Aorta (tissue), 5 donors: Measurements from ENCODE around the gene NHERF2. TPM values are rescaled to one million over a fixed set of nuclear protein-coding genes. Genes with fewer than 3 reads are reported as not detected.
A peak's percentile ranks its signal among the peaks of the same experiment; 100 is the strongest.

ENCODE experiments used
- ATAC-seq: fragments of 200-7000 bp; cut with Tn5 transposase; one replicate; pipeline ENCODE4 v1.9.1; 2022; ENCODE audit warnings: moderate library complexity; ENCODE audit not compliant: low FRiP score
- DNase-seq, 2 donors: peaks; one replicate each; pipeline ENCODE4 v3.0.0-alpha.2; 2020
- H3K27ac ChIP-seq, 2 donors: one replicate each; pipeline ENCODE4 v1.5.1; 2013; ENCODE audit warnings: low read length in 2 of 2, mild to moderate bottlenecking in 2 of 2, moderate library complexity in 2 of 2, control low read depth in 1 of 2, inconsistent platforms in 1 of 2, low read depth in 1 of 2
- H3K27me3 ChIP-seq, 2 donors: one replicate each; pipeline ENCODE4 v1.6.1; 2013; ENCODE audit warnings: control low read depth in 1 of 2, low read length in 1 of 2, mild to moderate bottlenecking in 1 of 2, moderate library complexity in 1 of 2; ENCODE audit not compliant: insufficient read depth in 2 of 2, control insufficient read depth in 1 of 2
- H3K36me3 ChIP-seq, 2 donors: one replicate each; pipeline ENCODE4 v1.6.1; 2013; ENCODE audit warnings: control low read depth in 1 of 2, low read length in 1 of 2, mild to moderate bottlenecking in 1 of 2; ENCODE audit not compliant: insufficient read depth in 2 of 2, control insufficient read depth in 1 of 2
- H3K4me1 ChIP-seq, 2 donors: one replicate each; pipeline ENCODE4 v1.6.1; 2013; ENCODE audit warnings: low read length in 2 of 2, control low read depth in 1 of 2, mild to moderate bottlenecking in 1 of 2, moderate library complexity in 1 of 2; ENCODE audit not compliant: insufficient read depth in 2 of 2, control insufficient read depth in 1 of 2
- H3K4me3 ChIP-seq, 2 donors: one replicate each; pipeline ENCODE4 v1.5.1; 2013; ENCODE audit warnings: low read length in 2 of 2, control low read depth in 1 of 2, mild to moderate bottlenecking in 1 of 2
- H3K9me3 ChIP-seq: one replicate; pipeline ENCODE4 v1.6.1; 2013; ENCODE audit warnings: mild to moderate bottlenecking, low read length; ENCODE audit not compliant: control insufficient read depth
- WGBS, 2 donors: extraction: QIAGEN DNeasy Blood & Tissue Kit; methylation state at CpG; one replicate each; pipeline ENCODE4 v1.1.7; 2013; 5-methylcytosine and 5-hydroxymethylcytosine counted together
- intact Hi-C, 2 donors: fragments of 100-400 bp; cut with DNase I; formaldehyde crosslinking; loops; one replicate each; pipeline versions ENCODE4 v1.14.2 to v1.15.0; 2022
- polyA plus RNA-seq, 2 donors: library from polyadenylated mRNA; stranded (reverse); fragments of 200-250 nt; gene quantifications; one replicate each; pipeline ENCODE4 v1.2.3, GENCODE V29; 2013
- total RNA-seq, 2 donors: library from RNA; stranded (reverse); fragmentation: NEBNext Ultra II Directional; extraction: Animal tissue kit (Norgen Biotek cat#: 25700); gene quantifications; one replicate each; pipeline ENCODE4 v1.2.1, GENCODE V29; 2021
- donor health status: healthy with polysubstance abuse.
- donor health status: Bipolar disorder and iron deficiency.
- donor health status: DM: no; HTN: no; CAD: no.
- donor health status: DM: no; HTN: no; CAD: no.
- donor health status: DM: yes; HTN: yes; CAD: no.

NHERF2 gene
- total and polyA plus RNA-seq, 4 donors, result 81.8 to 133 (median 114) TPM

DNA sequence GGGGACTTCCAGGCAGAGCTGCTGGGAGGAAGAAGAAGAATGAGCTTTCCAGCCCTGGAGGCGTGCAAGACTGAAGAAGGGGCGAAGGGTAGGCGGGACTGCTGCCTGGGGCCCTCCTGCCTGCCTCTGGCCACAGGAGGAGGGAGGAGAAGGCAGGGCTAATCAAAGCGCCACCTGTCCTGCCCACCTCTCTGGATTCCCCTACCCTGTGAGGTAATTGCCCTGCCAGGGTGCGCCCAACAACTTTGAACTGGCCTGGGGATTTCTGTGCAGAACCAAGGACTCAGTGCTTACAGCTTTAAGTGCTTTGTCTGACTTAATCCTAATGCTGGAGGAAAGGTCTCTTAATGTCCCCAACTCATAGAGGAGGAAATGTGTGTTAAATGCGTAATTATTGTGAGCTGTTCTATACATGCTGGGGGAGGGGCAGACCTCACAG, 45.3 kb upstream of the NHERF2 start, which contains the start of gene NOXO1:
Gene NOXO1, minus strand, starts transcription at position 72 of the 439 bp plus-strand sequence. CDS start 290 bp downstream, outside the sequence.
- DNase-seq (no peak), ATAC-seq (no peak)
- Histone ChIP-seq H3K36me3 (peaks cover 0 to 16% of the 10 kb centered on the region in 2 donors), H3K4me3 (no peak within 1 kb of the TSS), H3K4me1 (peaks cover 0 to 1% of the 10 kb centered on the region in 2 donors), H3K27ac (no peak within 1 kb of the TSS), H3K27me3 (peaks cover 0 to 2% of the 10 kb centered on the region in 2 donors), H3K9me3 (no peaks in the 10 kb centered on the region)
- intact Hi-C loops, result no loop called here
- 28 to 32% methylated on average over 6 of the region's 6 CpGs for WGBS, 2 donors

DNA sequence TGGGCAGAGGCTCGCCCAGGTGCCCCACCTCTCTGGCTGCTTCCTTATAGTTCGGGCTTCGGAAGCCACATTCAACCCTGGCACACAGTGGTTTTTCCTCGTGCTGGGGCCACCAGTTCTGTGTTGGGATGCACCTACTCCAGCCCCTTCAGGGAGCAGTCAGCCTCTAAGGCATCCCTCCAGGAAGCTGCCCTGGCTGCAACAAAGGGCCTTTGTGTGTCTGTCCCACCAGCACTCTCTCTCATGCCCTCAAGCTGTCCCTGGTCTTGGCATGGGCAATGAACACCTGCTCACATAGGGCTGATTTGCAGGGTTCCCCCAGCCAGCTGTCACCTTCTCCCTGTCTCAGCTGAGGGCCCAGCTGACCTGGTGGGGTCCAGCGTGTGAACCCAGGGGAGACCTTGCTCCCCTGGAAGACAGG, 44.7 kb upstream of the NHERF2 start:
- DNase-seq (no peak), ATAC-seq (no peak)
- no peak overlapping the region for H3K4me3 ChIP-seq
- WGBS, 2 donors, result 57 to 59% methylated on average over 5 of the region's 5 CpGs
- H3K4me1 ChIP-seq, result peaks cover 0 to 1% of the 10 kb centered on the region in 2 donors
- no peak overlapping the region for H3K27ac ChIP-seq
- intact Hi-C loops, result no loop called here
- no peaks in the 10 kb centered on the region for H3K9me3 ChIP-seq
- H3K36me3 ChIP-seq, result peaks cover 0 to 11% of the 10 kb centered on the region in 2 donors
- H3K27me3 ChIP-seq, result peaks cover 0 to 2% of the 10 kb centered on the region in 2 donors

DNA sequence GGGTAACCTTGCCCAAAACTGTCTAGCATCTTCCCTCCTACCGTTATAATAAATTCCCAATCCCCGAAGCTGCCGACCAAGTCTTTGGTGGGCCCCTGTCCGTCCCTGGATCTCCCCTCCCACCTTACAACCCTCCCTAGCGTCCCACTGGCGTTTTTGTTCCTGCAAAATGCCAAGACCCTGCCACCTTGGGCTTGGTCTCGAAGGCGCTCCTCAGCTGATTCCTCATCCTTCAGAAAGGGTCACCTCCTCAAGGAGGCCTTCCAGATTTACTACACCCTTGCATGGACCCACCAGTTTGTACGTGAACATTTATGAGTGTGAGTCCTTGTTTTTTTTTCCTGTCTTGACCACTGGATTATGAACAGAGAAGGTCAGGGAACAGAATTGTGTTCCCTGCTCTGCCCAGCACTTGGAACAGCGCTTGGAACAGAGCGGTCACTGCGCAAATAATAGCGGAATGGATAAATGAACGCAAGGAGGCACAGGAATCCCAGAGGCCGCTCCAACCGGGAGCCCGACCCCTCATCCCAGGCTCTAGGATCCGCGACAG, 43.6 kb upstream of the NHERF2 start:
- peaks cover 0 to 2% of the 10 kb centered on the region in 2 donors for H3K27me3 ChIP-seq
- WGBS, 2 donors, result 22 to 24% methylated on average over 19 of the region's 19 CpGs
- H3K4me3 ChIP-seq, result peak overlapping the region in 1 of 2 donors; percentile 1
- no peak overlapping the region for H3K27ac ChIP-seq
- peaks cover 0 to 4% of the 10 kb centered on the region in 2 donors for H3K36me3 ChIP-seq
- ATAC-seq (no peak), DNase-seq (no peak)
- intact Hi-C loops, result no loop called here
- peaks cover 0 to 1% of the 10 kb centered on the region in 2 donors for H3K4me1 ChIP-seq
- no peaks in the 10 kb centered on the region for H3K9me3 ChIP-seq

DNA sequence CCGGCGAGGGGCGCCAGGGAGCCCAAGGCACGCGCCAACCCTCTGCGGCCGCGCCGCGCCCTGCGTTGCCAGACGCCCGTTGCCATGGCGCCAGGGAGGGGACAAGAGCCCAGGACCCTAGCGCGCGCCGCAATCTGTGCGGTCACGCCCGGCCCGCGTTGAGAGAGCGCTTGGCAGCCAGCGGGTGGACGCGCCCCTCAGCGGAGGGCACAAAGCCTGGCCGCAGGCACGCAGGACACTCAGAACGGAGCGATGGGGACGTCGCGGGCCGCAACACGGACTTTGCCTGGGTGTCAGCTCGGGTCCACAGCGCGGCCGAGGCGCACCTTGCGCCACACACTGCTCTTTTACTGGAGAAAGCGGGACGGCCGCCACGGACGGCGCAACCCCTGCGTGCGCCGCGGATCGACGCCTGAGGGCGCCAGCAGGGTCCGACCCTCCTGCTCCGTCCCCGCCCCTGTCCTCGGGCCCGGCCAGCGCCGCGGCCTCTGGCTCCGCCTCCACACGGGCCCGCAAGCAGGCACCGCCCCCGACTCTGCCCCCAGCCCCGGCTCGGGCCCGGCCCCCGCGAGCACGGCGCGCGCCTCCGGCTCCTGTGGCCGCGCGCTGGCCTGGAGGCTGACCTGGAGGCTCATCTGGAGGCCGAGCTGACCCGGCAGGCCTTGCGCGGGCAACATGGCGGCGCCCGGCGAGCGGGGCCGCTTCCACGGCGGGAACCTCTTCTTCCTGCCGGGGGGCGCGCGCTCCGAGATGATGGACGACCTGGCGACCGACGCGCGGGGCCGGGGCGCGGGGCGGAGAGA, 43.0 kb upstream of the NHERF2 start, which contains the start of gene GFER:
Gene GFER, plus strand, starts transcription at position 650 of the 803 bp plus-strand sequence. Its CDS starts 26 bp downstream, at position 676.
- H3K9me3 ChIP-seq, result no peaks in the 10 kb centered on the region
- no peaks in the 10 kb centered on the region for H3K36me3 ChIP-seq
- ATAC-seq (peak; percentile 95), DNase-seq (peak; percentile 95 to 96)
- peak within 1 kb of the TSS; percentile 39 to 78 for H3K4me3 ChIP-seq
- peaks cover 0 to 2% of the 10 kb centered on the region in 2 donors for H3K27me3 ChIP-seq
- 0% methylated on average over 86 to 109 of the region's 109 CpGs for WGBS, 2 donors
- intact Hi-C loops, result no loop called here
- H3K27ac ChIP-seq, result peak within 1 kb of the TSS in 1 of 2 donors; percentile 0
- peaks cover 0 to 1% of the 10 kb centered on the region in 2 donors for H3K4me1 ChIP-seq

DNA sequence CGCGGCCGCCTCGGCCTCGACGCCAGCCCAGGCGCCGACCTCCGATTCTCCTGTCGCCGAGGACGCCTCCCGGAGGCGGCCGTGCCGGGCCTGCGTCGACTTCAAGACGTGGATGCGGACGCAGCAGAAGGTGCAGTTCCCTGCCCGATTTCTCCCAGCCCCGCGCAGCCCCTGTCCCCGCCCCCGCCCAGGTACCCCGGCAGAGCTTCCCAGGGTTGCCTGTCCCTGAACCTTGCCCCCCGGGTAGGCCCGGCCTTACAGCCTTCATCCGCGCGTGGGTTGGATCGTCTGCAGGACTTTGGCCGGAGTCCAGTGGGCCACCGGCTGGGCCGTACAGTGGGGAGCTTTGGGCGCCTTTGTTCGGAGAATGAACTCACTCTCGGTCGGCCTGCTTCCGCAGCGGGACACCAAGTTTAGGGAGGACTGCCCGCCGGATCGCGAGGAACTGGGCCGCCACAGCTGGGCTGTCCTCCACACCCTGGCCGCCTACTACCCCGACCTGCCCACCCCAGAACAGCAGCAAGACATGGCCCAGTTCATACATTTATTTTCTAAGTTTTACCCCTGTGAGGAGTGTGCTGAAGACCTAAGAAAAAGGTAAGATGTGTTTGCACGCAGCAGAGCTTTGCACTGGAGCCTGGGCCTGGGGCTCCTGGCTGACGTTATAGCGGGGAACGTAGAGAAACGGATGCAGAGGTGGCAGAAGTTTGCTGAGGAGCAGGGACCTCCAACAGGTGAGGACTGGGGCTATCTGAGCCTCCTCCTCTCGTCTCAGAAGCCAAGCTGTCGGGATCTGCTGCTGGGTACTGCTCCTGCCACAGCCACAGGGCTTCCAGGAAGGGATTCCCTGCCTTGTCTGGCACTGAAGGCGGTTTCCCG, 42.1 kb upstream of the NHERF2 start:
- Histone ChIP-seq H3K27me3 (no peaks in the 10 kb centered on the region), H3K4me3 (peak overlapping the region; percentile 39 to 78), H3K4me1 (peaks cover 0 to 1% of the 10 kb centered on the region in 2 donors), H3K9me3 (no peaks in the 10 kb centered on the region), H3K36me3 (no peaks in the 10 kb centered on the region), H3K27ac (no peak overlapping the region)
- intact Hi-C loops, result no loop called here
- 11% methylated on average over 53 to 58 of the region's 58 CpGs for WGBS, 2 donors
- DNase-seq (no peak), ATAC-seq (no peak)

DNA sequence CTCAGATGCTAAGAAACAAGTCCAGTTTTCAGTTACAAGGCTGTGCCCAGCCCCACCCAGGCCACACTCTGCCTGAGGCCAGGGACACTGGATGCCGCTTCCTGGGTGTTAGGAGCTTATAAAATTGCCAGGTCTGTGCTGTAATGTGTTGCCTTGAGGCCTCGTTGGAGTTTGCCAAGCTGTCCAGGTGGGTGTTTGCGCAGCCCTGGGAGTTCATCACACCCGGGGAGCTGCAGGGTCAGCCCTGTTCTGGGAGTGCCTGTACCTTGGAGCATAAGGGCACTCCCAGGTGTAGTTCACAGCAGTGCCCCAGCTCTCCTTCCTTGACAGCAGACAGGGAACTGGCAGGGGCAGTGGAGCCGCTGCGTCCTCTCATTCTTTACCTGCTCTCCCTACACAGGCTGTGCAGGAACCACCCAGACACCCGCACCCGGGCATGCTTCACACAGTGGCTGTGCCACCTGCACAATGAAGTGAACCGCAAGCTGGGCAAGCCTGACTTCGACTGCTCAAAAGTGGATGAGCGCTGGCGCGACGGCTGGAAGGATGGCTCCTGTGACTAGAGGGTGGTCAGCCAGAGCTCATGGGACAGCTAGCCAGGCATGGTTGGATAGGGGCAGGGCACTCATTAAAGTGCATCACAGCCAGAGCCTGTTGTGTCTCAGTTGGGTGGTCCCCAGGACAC, 41.1 kb upstream of the NHERF2 start:
- DNase-seq (no peak), ATAC-seq (no peak)
- Histone ChIP-seq H3K4me3 (no peak overlapping the region), H3K27me3 (no peaks in the 10 kb centered on the region), H3K27ac (no peak overlapping the region), H3K36me3 (no peaks in the 10 kb centered on the region), H3K9me3 (no peaks in the 10 kb centered on the region), H3K4me1 (peaks cover 0 to 1% of the 10 kb centered on the region in 2 donors)
- intact Hi-C loops, result no loop called here
- WGBS, 2 donors, result 93 to 94% methylated on average over 14 of the region's 14 CpGs

DNA sequence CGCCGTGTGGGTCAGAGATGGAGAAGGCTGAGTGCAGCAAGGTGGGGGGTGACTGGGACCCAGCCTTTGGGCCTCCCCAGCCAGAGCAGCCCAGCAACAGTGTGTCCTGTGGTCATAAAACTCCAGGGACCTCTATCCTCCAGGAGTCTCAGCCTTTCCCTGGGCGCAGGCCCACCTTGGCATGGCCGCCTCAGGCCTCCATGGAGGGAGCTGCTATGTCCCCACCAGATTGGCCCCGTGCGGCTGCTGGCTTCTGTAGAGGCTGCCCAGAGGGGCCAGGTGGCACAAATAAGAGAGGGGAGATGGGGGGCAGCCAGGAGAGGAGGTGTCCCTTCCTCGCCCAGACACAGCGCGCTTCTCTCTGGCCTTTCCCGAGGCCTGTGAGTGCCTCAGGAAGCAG, 39.5 kb upstream of the NHERF2 start:
- Histone ChIP-seq H3K36me3 (no peaks in the 10 kb centered on the region), H3K27ac (no peak overlapping the region), H3K9me3 (no peaks in the 10 kb centered on the region), H3K4me3 (no peak overlapping the region), H3K27me3 (no peaks in the 10 kb centered on the region), H3K4me1 (peaks cover 0 to 1% of the 10 kb centered on the region in 2 donors)
- DNase-seq (no peak), ATAC-seq (no peak)
- intact Hi-C loops, result no loop called here
- 89 to 93% methylated on average over 10 of the region's 10 CpGs for WGBS, 2 donors
